Tibial nerve (tissue), 4 donors: ENCODE measurements around the gene KLF4.

Experiments
- CTCF ChIP-seq, 5 experiments: fragments of 200-600 bp in 3 of 5; fragments of 450-650 bp in 2 of 5; sonication (generic) in 3 of 5; IDR thresholded peaks; one replicate each; pipeline ENCODE4 v1.5.1; 2016 to 2019; ENCODE audit warnings: antibody characterized with exemption in 5 of 5, mild to moderate bottlenecking in 3 of 5, moderate library complexity in 2 of 5
- EP300 ChIP-seq, 2 donors: sonication (generic); formaldehyde crosslinking; IDR thresholded peaks; one replicate each; pipeline ENCODE4 v1.6.1; 2017; ENCODE audit warnings: antibody characterized with exemption in 2 of 2, mild to moderate bottlenecking in 1 of 2
- POLR2A ChIP-seq, 2 donors: fragments of 450-650 bp; IDR thresholded peaks; one replicate each; pipeline ENCODE4 v1.6.1; 2017; ENCODE audit warnings: antibody characterized with exemption in 2 of 2, mild to moderate bottlenecking in 2 of 2, moderate library complexity in 2 of 2

GRCh38 chr9:107464516-107464915 is 25.1 kb downstream of the KLF4 start:
- no peak for TF ChIP-seq CTCF (IDR thresholded peaks at IDR 0.05)
- TF ChIP-seq POLR2A (IDR thresholded peaks at IDR 0.05), result no peak
- TF ChIP-seq EP300 (IDR thresholded peaks at IDR 0.05), result no peak
